WTC11 (cell line): Measurements from ENCODE around the gene TMEM179B. TPM values are rescaled to one million over a fixed set of nuclear protein-coding genes. Genes with fewer than 3 reads are reported as not detected.

Source experiments
- ATAC-seq: fragments of 200-7000 bp; cut with Tn5 transposase; 2 replicates; pipeline ENCODE4 v1.10.0; 2021; ENCODE audit warnings: mild to moderate bottlenecking, moderate library complexity
- CTCF ChIA-PET: fragments of 300-600 bp; sonication (Branson Sonifier 250); formaldehyde crosslinking; loops from one replicate; lab custom pipeline; 2021; ENCODE audit warnings: antibody characterized with exemption; lab: Charles Lee
- POLR2A ChIA-PET: fragments of 350-600 bp; sonication (Branson Sonifier 250); formaldehyde crosslinking; loops from one replicate; lab custom pipeline; 2021; ENCODE audit warnings: antibody characterized with exemption; lab: Charles Lee
- DNase-seq: peaks from one replicate; pipeline ENCODE4 v3.0.0; 2021; ENCODE audit warnings: low spot score
- H3K27ac Mint-ChIP-seq: 2 replicates; pipeline ENCODE4 v1.8.0; 2021; ENCODE audit warnings: mixed read lengths
- H3K27me3 Mint-ChIP-seq: 2 replicates; pipeline ENCODE4 v1.8.0; 2021; ENCODE audit warnings: low read depth, mild to moderate bottlenecking, moderate library complexity, mixed read lengths
- H3K36me3 Mint-ChIP-seq: 2 replicates; pipeline ENCODE4 v1.8.0; 2021; ENCODE audit warnings: mixed read lengths
- H3K4me1 Mint-ChIP-seq: 2 replicates; pipeline ENCODE4 v1.8.0; 2022; ENCODE audit warnings: mixed read lengths
- H3K4me3 Mint-ChIP-seq: 2 replicates; pipeline ENCODE4 v1.8.0; 2021; ENCODE audit warnings: mild to moderate bottlenecking, moderate library complexity, mixed read lengths
- H3K9me3 Mint-ChIP-seq: 2 replicates; pipeline ENCODE4 v1.8.0; 2021; ENCODE audit warnings: mixed read lengths
- ATF1 ChIP-seq: sonication (generic); formaldehyde crosslinking; IDR thresholded peaks from 2 replicates; pipeline ENCODE4 v1.8.1; 2023; ENCODE audit warnings: mild to moderate bottlenecking, moderate library complexity, missing genetic modification reagents
- CBFB ChIP-seq: sonication (generic); formaldehyde crosslinking; IDR thresholded peaks from 2 replicates; pipeline ENCODE4 v1.8.1; 2022; ENCODE audit warnings: mild to moderate bottlenecking, low read depth, missing genetic modification reagents
- CREB1 ChIP-seq: sonication (generic); formaldehyde crosslinking; IDR thresholded peaks from 2 replicates; pipeline ENCODE4 v1.8.0; 2023; ENCODE audit warnings: mild to moderate bottlenecking, missing genetic modification reagents
- CREM ChIP-seq: sonication (generic); formaldehyde crosslinking; IDR thresholded peaks from 2 replicates; pipeline ENCODE4 v1.8.1; 2022; ENCODE audit warnings: mild to moderate bottlenecking, missing genetic modification reagents, moderate library complexity
- EMX1 ChIP-seq: fragments of 250-450 bp; sonication (Bioruptor Pico); IDR thresholded peaks from 2 replicates; pipeline ENCODE4 v1.8.0; 2021; ENCODE audit warnings: mild to moderate bottlenecking
- FOXP1 ChIP-seq: sonication (generic); formaldehyde crosslinking; IDR thresholded peaks from 2 replicates; pipeline ENCODE4 v1.8.0; 2022; ENCODE audit warnings: missing genetic modification reagents, mild to moderate bottlenecking, moderate library complexity, borderline replicate concordance
- FOXP4 ChIP-seq: sonication (generic); formaldehyde crosslinking; IDR thresholded peaks from 2 replicates; pipeline ENCODE4 v1.8.0; 2022; ENCODE audit warnings: mild to moderate bottlenecking, missing genetic modification reagents
- IRF2 ChIP-seq: sonication (generic); formaldehyde crosslinking; IDR thresholded peaks from 2 replicates; pipeline ENCODE4 v1.8.0; 2022; ENCODE audit warnings: low read depth, missing genetic modification reagents, borderline replicate concordance
- JAZF1 ChIP-seq: fragments of 250-450 bp; sonication (Bioruptor Pico); IDR thresholded peaks from 2 replicates; pipeline ENCODE4 v1.9.0; 2021; ENCODE audit warnings: moderate library complexity, mild to moderate bottlenecking, inconsistent platforms
- MYBL2 ChIP-seq: sonication (generic); formaldehyde crosslinking; IDR thresholded peaks from 2 replicates; pipeline ENCODE4 v1.8.1; 2023; ENCODE audit warnings: mild to moderate bottlenecking, moderate library complexity, missing genetic modification reagents
- NFYB ChIP-seq: sonication (generic); formaldehyde crosslinking; conservative IDR thresholded peaks from 2 replicates; pipeline ENCODE4 v1.8.0; 2022; ENCODE audit warnings: low read depth, missing genetic modification reagents
- RELA ChIP-seq: sonication (generic); formaldehyde crosslinking; IDR thresholded peaks from 2 replicates; pipeline ENCODE4 v1.8.1; 2022; ENCODE audit warnings: missing genetic modification reagents, mild to moderate bottlenecking, borderline replicate concordance
- SOX15 ChIP-seq: fragments of 250-450 bp; sonication (Bioruptor Pico); IDR thresholded peaks from 2 replicates; pipeline ENCODE4 v1.9.0; 2021; ENCODE audit warnings: mild to moderate bottlenecking
- SP1 ChIP-seq: sonication (generic); formaldehyde crosslinking; conservative IDR thresholded peaks from 2 replicates; pipeline ENCODE4 v1.8.1; 2022; ENCODE audit warnings: missing genetic modification reagents
- TEAD4 ChIP-seq: sonication (generic); formaldehyde crosslinking; IDR thresholded peaks from 2 replicates; pipeline ENCODE4 v1.8.0; 2022; ENCODE audit warnings: mild to moderate bottlenecking, missing genetic modification reagents
- TP53 ChIP-seq: sonication (generic); formaldehyde crosslinking; IDR thresholded peaks from 2 replicates; pipeline ENCODE4 v1.8.1; 2023; ENCODE audit warnings: mild to moderate bottlenecking, missing genetic modification reagents
- ZNF396 ChIP-seq: fragments of 250-450 bp; sonication (Bioruptor Pico); IDR thresholded peaks from 2 replicates; pipeline ENCODE4 v1.8.0; 2021; ENCODE audit warnings: mild to moderate bottlenecking, moderate library complexity, borderline replicate concordance
- total RNA-seq: library from RNA; stranded (reverse); gene quantifications from 3 replicates; pipeline ENCODE4 v1.2.3, GENCODE V29; 2021
- TF ChIP-seq, protein P1 (sequence below): sonication (generic); formaldehyde crosslinking; IDR thresholded peaks from 2 replicates; pipeline ENCODE4 v1.8.1; 2023; ENCODE audit warnings: mild to moderate bottlenecking, missing genetic modification reagents, borderline replicate concordance
- TF ChIP-seq, protein P2 (sequence below): fragments of 250-450 bp; sonication (Bioruptor Pico); IDR thresholded peaks from 2 replicates; pipeline ENCODE4 v1.9.0; 2021; ENCODE audit warnings: mild to moderate bottlenecking, borderline replicate concordance

TMEM179B gene
- total RNA-seq, 1 experiment from 2014 or later = 21.4 TPM

- CTCF ChIA-PET = interaction anchor here (0.6 to 2.4 kb wide), 16 partner anchors 8 to 290 kb away, joined by 3 to 22 read pairs (median 4); partner anchors contain the start of genes HNRNPUL2, TAF6L and TMEM179B
- no peaks in the 10 kb centered on the region for H3K27me3 Mint-ChIP-seq
- POLR2A ChIA-PET = interaction anchor here (0.5 to 2.4 kb wide), 24 partner anchors 9 to 316 kb away, joined by 3 to 35 read pairs (median 5); partner anchors contain the start of genes BSCL2, C11orf98, CSKMT and GNG3
- no peaks in the 10 kb centered on the region for H3K9me3 Mint-ChIP-seq
- peak; percentile 1 for ATAC-seq
- H3K4me3 Mint-ChIP-seq = peak within 1 kb of the TSS; percentile 100
- no peak for DNase-seq
- peak within 1 kb of the TSS; percentile 100 for H3K27ac Mint-ChIP-seq
- peaks cover 19% of the 10 kb centered on the region for H3K4me1 Mint-ChIP-seq
- peaks cover 36% of the 10 kb centered on the region for H3K36me3 Mint-ChIP-seq
- no peak for TF ChIP-seq RELA (CRISPR knock-in tag)
- peak; percentile 6; the same call in 1 of the 2 replicates for TF ChIP-seq FOXP4 (CRISPR knock-in tag)
- TF ChIP-seq, all 79 proteins: peak for 1
These were observed 45.4 kb downstream of the TMEM179B start, which contains the start of gene TEX54 for GRCh38 chr11:62832336-62833234. TSS of gene TEX54 (minus strand) at chr11:62832841.

DNA sequence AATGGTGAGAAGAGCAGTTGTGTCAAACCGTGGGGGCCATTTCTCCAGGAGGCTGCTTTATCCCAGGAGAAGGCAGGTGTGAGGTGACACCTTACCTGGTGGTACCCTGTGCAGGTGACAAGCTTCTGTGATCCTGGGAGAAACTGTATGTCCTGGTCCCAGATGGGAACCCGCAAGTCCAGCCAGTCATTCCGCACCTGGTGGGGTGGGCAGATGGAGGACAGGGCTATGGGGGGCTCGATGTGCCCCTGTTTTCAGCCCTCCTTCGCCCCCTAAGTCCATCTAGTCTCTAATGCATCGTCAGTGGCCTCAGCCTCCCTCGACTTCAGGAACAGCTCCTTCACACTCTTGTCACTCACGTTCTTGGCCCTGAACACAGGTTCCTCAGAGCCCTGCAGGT is 48.1 kb downstream of the TMEM179B start:
- POLR2A ChIA-PET = interaction anchor here (1.2 kb wide), 1 partner anchor 22 kb away, joined by 3 read pairs; no protein-coding TSS in a partner anchor
- Mint-ChIP-seq H3K27ac (no peak overlapping the region), H3K9me3 (no peaks in the 10 kb centered on the region), H3K4me1 (peaks cover 22% of the 10 kb centered on the region), H3K4me3 (no peak overlapping the region), H3K36me3 (peaks cover 41% of the 10 kb centered on the region), H3K27me3 (no peaks in the 10 kb centered on the region)
- CTCF ChIA-PET = no interaction called here
- ATAC-seq (no peak), DNase-seq (no peak)
- no peak for TF ChIP-seq ATF1
- no peak for TF ChIP-seq NFYB (CRISPR knock-in tag)
- TF ChIP-seq, protein P1, sequence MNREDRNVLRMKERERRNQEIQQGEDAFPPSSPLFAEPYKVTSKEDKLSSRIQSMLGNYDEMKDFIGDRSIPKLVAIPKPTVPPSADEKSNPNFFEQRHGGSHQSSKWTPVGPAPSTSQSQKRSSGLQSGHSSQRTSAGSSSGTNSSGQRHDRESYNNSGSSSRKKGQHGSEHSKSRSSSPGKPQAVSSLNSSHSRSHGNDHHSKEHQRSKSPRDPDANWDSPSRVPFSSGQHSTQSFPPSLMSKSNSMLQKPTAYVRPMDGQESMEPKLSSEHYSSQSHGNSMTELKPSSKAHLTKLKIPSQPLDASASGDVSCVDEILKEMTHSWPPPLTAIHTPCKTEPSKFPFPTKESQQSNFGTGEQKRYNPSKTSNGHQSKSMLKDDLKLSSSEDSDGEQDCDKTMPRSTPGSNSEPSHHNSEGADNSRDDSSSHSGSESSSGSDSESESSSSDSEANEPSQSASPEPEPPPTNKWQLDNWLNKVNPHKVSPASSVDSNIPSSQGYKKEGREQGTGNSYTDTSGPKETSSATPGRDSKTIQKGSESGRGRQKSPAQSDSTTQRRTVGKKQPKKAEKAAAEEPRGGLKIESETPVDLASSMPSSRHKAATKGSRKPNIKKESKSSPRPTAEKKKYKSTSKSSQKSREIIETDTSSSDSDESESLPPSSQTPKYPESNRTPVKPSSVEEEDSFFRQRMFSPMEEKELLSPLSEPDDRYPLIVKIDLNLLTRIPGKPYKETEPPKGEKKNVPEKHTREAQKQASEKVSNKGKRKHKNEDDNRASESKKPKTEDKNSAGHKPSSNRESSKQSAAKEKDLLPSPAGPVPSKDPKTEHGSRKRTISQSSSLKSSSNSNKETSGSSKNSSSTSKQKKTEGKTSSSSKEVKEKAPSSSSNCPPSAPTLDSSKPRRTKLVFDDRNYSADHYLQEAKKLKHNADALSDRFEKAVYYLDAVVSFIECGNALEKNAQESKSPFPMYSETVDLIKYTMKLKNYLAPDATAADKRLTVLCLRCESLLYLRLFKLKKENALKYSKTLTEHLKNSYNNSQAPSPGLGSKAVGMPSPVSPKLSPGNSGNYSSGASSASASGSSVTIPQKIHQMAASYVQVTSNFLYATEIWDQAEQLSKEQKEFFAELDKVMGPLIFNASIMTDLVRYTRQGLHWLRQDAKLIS = no peak
- TF ChIP-seq TEAD4 (CRISPR knock-in tag) = no peak
- no peak for TF ChIP-seq SOX15 (CRISPR knock-in tag)
- TF ChIP-seq EMX1 (CRISPR knock-in tag) = no peak
- TF ChIP-seq MYBL2 (CRISPR knock-in tag) = no peak
- no peak for TF ChIP-seq CBFB (CRISPR knock-in tag)

DNA sequence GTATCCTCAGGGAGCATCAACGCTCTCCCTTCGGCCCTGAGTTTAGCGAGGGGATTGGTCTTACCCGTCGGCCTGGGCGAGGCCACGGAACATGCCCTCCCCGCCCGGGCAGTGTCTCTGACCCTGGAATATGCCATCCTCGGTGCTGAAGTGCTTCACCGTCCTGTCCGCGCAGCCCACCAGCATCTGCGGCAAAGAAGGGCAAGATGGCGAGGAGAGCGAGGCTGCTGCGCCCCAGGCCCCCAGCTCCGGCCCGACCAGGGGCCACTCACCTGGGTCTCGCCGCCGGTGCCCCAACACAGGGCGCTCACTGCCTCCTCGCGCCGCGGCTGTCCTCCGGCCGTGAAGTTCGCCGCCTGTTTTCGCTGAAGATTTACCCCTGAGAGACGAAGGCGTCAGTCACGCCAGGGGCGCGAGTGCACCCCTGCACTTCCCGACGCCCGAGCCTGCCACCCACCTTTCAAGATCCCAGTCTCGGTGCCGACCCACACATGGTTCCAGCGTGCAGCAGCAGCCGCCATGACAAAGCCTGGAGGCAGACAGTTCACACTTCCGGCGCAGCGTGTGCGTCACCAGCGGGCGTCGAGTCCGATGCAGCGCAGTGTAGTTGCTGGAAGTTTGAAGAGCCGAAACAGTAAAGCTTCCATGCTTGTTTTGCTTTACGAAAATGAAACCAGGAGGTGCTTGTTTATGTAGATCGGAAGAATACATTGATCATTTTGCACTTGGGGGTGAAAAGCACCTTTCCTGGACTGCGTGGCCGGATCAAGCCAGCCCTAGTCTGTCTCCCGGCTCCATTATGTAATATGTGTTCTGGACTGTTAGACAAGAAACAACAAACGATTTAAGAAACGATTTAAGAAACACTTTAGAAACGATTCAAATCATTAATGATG is 52.1 kb downstream of the TMEM179B start, which contains the start of gene WDR74:
WDR74 (minus strand) TSS at position 541 of the 896 bp plus-strand sequence; CDS start at position 521, 20 bp downstream.
- DNase-seq = peak; percentile 87
- Mint-ChIP-seq H3K36me3 (peaks cover 34% of the 10 kb centered on the region), H3K9me3 (no peaks in the 10 kb centered on the region), H3K27me3 (no peaks in the 10 kb centered on the region), H3K27ac (no peak within 1 kb of the TSS; the same call in 1 of the 2 replicates), H3K4me3 (no peak within 1 kb of the TSS), H3K4me1 (peaks cover 15% of the 10 kb centered on the region)
- CTCF ChIA-PET = interaction anchor here (0.6 to 3.4 kb wide), 4 partner anchors 7 to 53 kb away, joined by 3 to 29 read pairs (median 6); partner anchors contain the start of genes STX5, TEX54 and TMEM179B
- ATAC-seq = peak; percentile 6
- POLR2A ChIA-PET = interaction anchor here (0.6 to 3.4 kb wide), 10 partner anchors 13 to 186 kb away, joined by 3 to 83 read pairs (median 16); partner anchors contain the start of genes HNRNPUL2, INTS5, SLC3A2 and TMEM179B
- TF ChIP-seq TP53 (CRISPR knock-in tag) (no peak), FOXP1 (peak; percentile 90), SP1 (CRISPR knock-in tag) (peak; percentile 87), JAZF1 (CRISPR knock-in tag) (no peak), EMX1 (CRISPR knock-in tag) (no peak), CREM (CRISPR knock-in tag) (peak; percentile 99), CREB1 (no peak; the same call in 1 of the 2 replicates), IRF2 (CRISPR knock-in tag) (no peak), ZNF396 (CRISPR knock-in tag) (no peak)
- TF ChIP-seq, protein P2, sequence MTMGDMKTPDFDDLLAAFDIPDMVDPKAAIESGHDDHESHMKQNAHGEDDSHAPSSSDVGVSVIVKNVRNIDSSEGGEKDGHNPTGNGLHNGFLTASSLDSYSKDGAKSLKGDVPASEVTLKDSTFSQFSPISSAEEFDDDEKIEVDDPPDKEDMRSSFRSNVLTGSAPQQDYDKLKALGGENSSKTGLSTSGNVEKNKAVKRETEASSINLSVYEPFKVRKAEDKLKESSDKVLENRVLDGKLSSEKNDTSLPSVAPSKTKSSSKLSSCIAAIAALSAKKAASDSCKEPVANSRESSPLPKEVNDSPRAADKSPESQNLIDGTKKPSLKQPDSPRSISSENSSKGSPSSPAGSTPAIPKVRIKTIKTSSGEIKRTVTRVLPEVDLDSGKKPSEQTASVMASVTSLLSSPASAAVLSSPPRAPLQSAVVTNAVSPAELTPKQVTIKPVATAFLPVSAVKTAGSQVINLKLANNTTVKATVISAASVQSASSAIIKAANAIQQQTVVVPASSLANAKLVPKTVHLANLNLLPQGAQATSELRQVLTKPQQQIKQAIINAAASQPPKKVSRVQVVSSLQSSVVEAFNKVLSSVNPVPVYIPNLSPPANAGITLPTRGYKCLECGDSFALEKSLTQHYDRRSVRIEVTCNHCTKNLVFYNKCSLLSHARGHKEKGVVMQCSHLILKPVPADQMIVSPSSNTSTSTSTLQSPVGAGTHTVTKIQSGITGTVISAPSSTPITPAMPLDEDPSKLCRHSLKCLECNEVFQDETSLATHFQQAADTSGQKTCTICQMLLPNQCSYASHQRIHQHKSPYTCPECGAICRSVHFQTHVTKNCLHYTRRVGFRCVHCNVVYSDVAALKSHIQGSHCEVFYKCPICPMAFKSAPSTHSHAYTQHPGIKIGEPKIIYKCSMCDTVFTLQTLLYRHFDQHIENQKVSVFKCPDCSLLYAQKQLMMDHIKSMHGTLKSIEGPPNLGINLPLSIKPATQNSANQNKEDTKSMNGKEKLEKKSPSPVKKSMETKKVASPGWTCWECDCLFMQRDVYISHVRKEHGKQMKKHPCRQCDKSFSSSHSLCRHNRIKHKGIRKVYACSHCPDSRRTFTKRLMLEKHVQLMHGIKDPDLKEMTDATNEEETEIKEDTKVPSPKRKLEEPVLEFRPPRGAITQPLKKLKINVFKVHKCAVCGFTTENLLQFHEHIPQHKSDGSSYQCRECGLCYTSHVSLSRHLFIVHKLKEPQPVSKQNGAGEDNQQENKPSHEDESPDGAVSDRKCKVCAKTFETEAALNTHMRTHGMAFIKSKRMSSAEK (CRISPR knock-in tag) = no peak
